ENCODE data around the gene MEGF9.

Gene MEGF9

GRCh38 chr9:120574473-120574872, 139.8 kb downstream of the MEGF9 start:
- Histone ChIP-seq H3K79me2 (ENCODE audit: low read length) (peaks cover 81% of the 10 kb centered on the region), H3K4me1 (ENCODE audit: low read length) (peaks cover 9% of the 10 kb centered on the region), H3K4me2 (ENCODE audit: low read length) (no peak overlapping the region), H3K9me3 (ENCODE audit: insufficient read depth, low read length) (no peaks in the 10 kb centered on the region), H2AFZ (ENCODE audit: low read depth, low read length) (no peak overlapping the region), H4K20me1 (ENCODE audit: insufficient read depth, low read length) (0 out of 2 replicates have a peak, but pooled peaks cover 6% of the 10 kb centered on the region), H3K9ac (ENCODE audit: low read length) (no peak overlapping the region), H3K4me3 (ENCODE audit: low read length) (no peak overlapping the region), H3K27me3 (ENCODE audit: low read depth, low read length) (no peaks in the 10 kb centered on the region), H3K27ac (ENCODE audit: low read length) (no peak overlapping the region), H3K36me3 (replicated peaks; ENCODE audit: low read depth, low read length) (peaks cover 24% of the 10 kb centered on the region)
- TF ChIP-seq CTCF (IDR thresholded peaks at IDR 0.05; ENCODE audit: low read depth, low read length): no peak
- no peak for TF ChIP-seq EZH2phosphoT487 (IDR thresholded peaks at IDR 0.05; ENCODE audit: low read depth)

- no peak overlapping the region for H3K27ac ChIP-seq (ENCODE audit: low read length)
- H3K27me3 ChIP-seq (ENCODE audit: low read depth, low read length): no peaks in the 10 kb centered on the region
- no peak overlapping the region for H2AFZ ChIP-seq (ENCODE audit: low read depth, low read length)
- no peak overlapping the region for H3K4me2 ChIP-seq (ENCODE audit: low read length)
- H3K4me1 ChIP-seq (ENCODE audit: low read length): no peaks in the 10 kb centered on the region
- no peak overlapping the region for H3K9ac ChIP-seq (ENCODE audit: low read length)
- 0 out of 2 replicates have a peak, but pooled peaks cover 6% of the 10 kb centered on the region for H4K20me1 ChIP-seq (ENCODE audit: insufficient read depth, low read length)
- no peak overlapping the region for H3K4me3 ChIP-seq (ENCODE audit: low read length)
- peaks cover 61% of the 10 kb centered on the region for H3K79me2 ChIP-seq (ENCODE audit: low read length)
- H3K9me3 ChIP-seq (ENCODE audit: insufficient read depth, low read length): no peaks in the 10 kb centered on the region
- TF ChIP-seq EZH2phosphoT487 (IDR thresholded peaks at IDR 0.05; ENCODE audit: low read depth): no peak
- TF ChIP-seq CTCF (IDR thresholded peaks at IDR 0.05; ENCODE audit: low read depth, low read length): no peak
- H3K36me3 ChIP-seq (replicated peaks; ENCODE audit: low read depth, low read length): peaks cover 42% of the 10 kb centered on the region
Observed at GRCh38 chr9:120572472-120572871, 141.8 kb downstream of the MEGF9 start.

- Histone ChIP-seq H4K20me1 (ENCODE audit: insufficient read depth, low read length) (0 out of 2 replicates have a peak, but pooled peaks cover 6% of the 10 kb centered on the region), H3K27ac (ENCODE audit: low read length) (no peak overlapping the region), H3K27me3 (ENCODE audit: low read depth, low read length) (no peaks in the 10 kb centered on the region), H3K36me3 (replicated peaks; ENCODE audit: low read depth, low read length) (peaks cover 49% of the 10 kb centered on the region), H3K9me3 (ENCODE audit: insufficient read depth, low read length) (no peaks in the 10 kb centered on the region), H3K9ac (ENCODE audit: low read length) (no peak overlapping the region), H2AFZ (ENCODE audit: low read depth, low read length) (no peak overlapping the region), H3K4me3 (ENCODE audit: low read length) (no peak overlapping the region), H3K4me1 (ENCODE audit: low read length) (no peaks in the 10 kb centered on the region), H3K79me2 (ENCODE audit: low read length) (peaks cover 52% of the 10 kb centered on the region), H3K4me2 (ENCODE audit: low read length) (no peak overlapping the region)
- TF ChIP-seq CTCF (IDR thresholded peaks at IDR 0.05; ENCODE audit: low read depth, low read length): no peak
- TF ChIP-seq EZH2phosphoT487 (IDR thresholded peaks at IDR 0.05; ENCODE audit: low read depth): no peak
Observed at GRCh38 chr9:120571443-120572257, 142.6 kb downstream of the MEGF9 start.

- TF ChIP-seq CTCF (IDR thresholded peaks at IDR 0.05; ENCODE audit: low read depth, low read length) (no peak), EZH2phosphoT487 (IDR thresholded peaks at IDR 0.05; ENCODE audit: low read depth) (no peak)
- Histone ChIP-seq H2AFZ (ENCODE audit: low read depth, low read length) (no peak overlapping the region), H3K9me3 (ENCODE audit: insufficient read depth, low read length) (no peaks in the 10 kb centered on the region), H3K27ac (ENCODE audit: low read length) (no peak overlapping the region), H3K4me2 (ENCODE audit: low read length) (no peak overlapping the region), H3K27me3 (ENCODE audit: low read depth, low read length) (no peaks in the 10 kb centered on the region), H3K4me1 (ENCODE audit: low read length) (no peaks in the 10 kb centered on the region), H3K36me3 (replicated peaks; ENCODE audit: low read depth, low read length) (peaks cover 55% of the 10 kb centered on the region), H3K4me3 (ENCODE audit: low read length) (no peak overlapping the region), H3K9ac (ENCODE audit: low read length) (no peak overlapping the region), H3K79me2 (ENCODE audit: low read length) (peaks cover 43% of the 10 kb centered on the region), H4K20me1 (ENCODE audit: insufficient read depth, low read length) (peaks cover 6% of the 10 kb centered on the region; the same call in 1 of the 2 replicates)
Observed at GRCh38 chr9:120570296-120570695, 144.0 kb downstream of the MEGF9 start.
